Measurements from ENCODE around the gene TBX1.

Gene TBX1

GRCh38 chr22:19802001-19802893 is 41.7 kb downstream of the TBX1 start:
- DNase-seq = no peak

- DNase-seq = no peak
Observed at GRCh38 chr22:19802894-19803735, 42.5 kb downstream of the TBX1 start.

- DNase-seq = no peak
Observed at GRCh38 chr22:19803736-19804267, 43.2 kb downstream of the TBX1 start.

GRCh38 chr22:19805821-19806212 is 45.2 kb downstream of the TBX1 start:
- no peak for DNase-seq

- DNase-seq = no peak
Observed at GRCh38 chr22:19806213-19807160, 45.9 kb downstream of the TBX1 start.

GRCh38 chr22:19807161-19807913 is 46.8 kb downstream of the TBX1 start:
- DNase-seq = no peak

- DNase-seq = no peak
Observed at GRCh38 chr22:19807914-19808872, 47.6 kb downstream of the TBX1 start.

GRCh38 chr22:19808873-19809478 is 48.4 kb downstream of the TBX1 start:
- DNase-seq = no peak

- no peak for DNase-seq
Observed at GRCh38 chr22:19809741-19810140, 49.2 kb downstream of the TBX1 start.

- DNase-seq = no peak
Observed at GRCh38 chr22:19810381-19811201, 50.0 kb downstream of the TBX1 start.

GRCh38 chr22:19811211-19811621 is 50.6 kb downstream of the TBX1 start:
- no peak for DNase-seq

- DNase-seq = no peak
Observed at GRCh38 chr22:19811811-19812771, 51.5 kb downstream of the TBX1 start.

GRCh38 chr22:19812910-19813309 is 52.3 kb downstream of the TBX1 start:
- DNase-seq = no peak

- DNase-seq = no peak
Observed at GRCh38 chr22:19814428-19814827, 53.9 kb downstream of the TBX1 start.

GRCh38 chr22:19815093-19815822 is 54.7 kb downstream of the TBX1 start:
- no peak for DNase-seq

GRCh38 chr22:19815823-19816290 is 55.3 kb downstream of the TBX1 start:
- no peak for DNase-seq

All from NCI-H187 treated with DMSO at 0.1 percent for 48 hours (cell line).